ENCODE measurements around the gene SIRPD.
"Not testable (repeated sequence)": the region's sequence is repeated elsewhere in the genome, so short reads cannot be mapped to it uniquely, and the experiment has no call there.

The SIRPD gene

GRCh38 chr20:1526896-1527295 is 30.6 kb downstream of the SIRPD start:
- Mint-ChIP-seq H3K36me3 (ENCODE audit: low read depth) (no peaks in the 10 kb centered on the region), H3K27me3 (ENCODE audit: low read depth) (peaks cover 19% of the 10 kb centered on the region), H3K4me3 (no peak overlapping the region), H3K27ac (no peak overlapping the region), H3K4me1 (ENCODE audit: low read depth) (no peaks in the 10 kb centered on the region), H3K9me3 (no peaks in the 10 kb centered on the region)

GRCh38 chr20:1526310-1526709 is 31.2 kb downstream of the SIRPD start:
- Mint-ChIP-seq H3K4me3 (no peak overlapping the region), H3K36me3 (ENCODE audit: low read depth) (no peaks in the 10 kb centered on the region), H3K27me3 (ENCODE audit: low read depth) (peaks cover 21% of the 10 kb centered on the region), H3K4me1 (ENCODE audit: low read depth) (no peaks in the 10 kb centered on the region), H3K27ac (no peak overlapping the region), H3K9me3 (no peaks in the 10 kb centered on the region)

- Mint-ChIP-seq H3K27ac (no peak overlapping the region), H3K36me3 (ENCODE audit: low read depth) (no peaks in the 10 kb centered on the region), H3K4me3 (no peak overlapping the region), H3K27me3 (ENCODE audit: low read depth) (peaks cover 37% of the 10 kb centered on the region), H3K9me3 (no peaks in the 10 kb centered on the region), H3K4me1 (ENCODE audit: low read depth) (no peaks in the 10 kb centered on the region)
These were observed 33.5 kb downstream of the SIRPD start for GRCh38 chr20:1524004-1524403.

- Mint-ChIP-seq H3K4me3 (no peak overlapping the region), H3K27me3 (ENCODE audit: low read depth) (peaks cover 22% of the 10 kb centered on the region), H3K4me1 (ENCODE audit: low read depth) (no peaks in the 10 kb centered on the region)
These were observed 40.5 kb downstream of the SIRPD start for GRCh38 chr20:1517010-1517409.

GRCh38 chr20:1513801-1514200 is 43.7 kb downstream of the SIRPD start:
- Mint-ChIP-seq H3K9me3 (peaks cover 6% of the 10 kb centered on the region), H3K27ac (no peak overlapping the region), H3K27me3 (ENCODE audit: low read depth) (peaks cover 16% of the 10 kb centered on the region), H3K4me3 (no peak overlapping the region), H3K4me1 (ENCODE audit: low read depth) (no peaks in the 10 kb centered on the region), H3K36me3 (ENCODE audit: low read depth) (no peaks in the 10 kb centered on the region)

More at GRCh38 chr20:1517010-1517409, 40.5 kb downstream of the SIRPD start:
- Mint-ChIP-seq H3K36me3 (ENCODE audit: low read depth) (no peaks in the 10 kb centered on the region), H3K9me3 (peaks cover 6% of the 10 kb centered on the region), H3K27ac (no peak overlapping the region)

GRCh38 chr20:1509237-1509636 is 48.3 kb downstream of the SIRPD start:
- no peaks in the 10 kb centered on the region for H3K4me1 Mint-ChIP-seq (ENCODE audit: low read depth)
- no peak overlapping the region for H3K4me3 Mint-ChIP-seq
- H3K9me3 Mint-ChIP-seq, result peaks cover 6% of the 10 kb centered on the region
- H3K27ac Mint-ChIP-seq, result no peak overlapping the region
- no peaks in the 10 kb centered on the region for H3K36me3 Mint-ChIP-seq (ENCODE audit: low read depth)
- H3K27me3 Mint-ChIP-seq (ENCODE audit: low read depth), result peaks cover 42% of the 10 kb centered on the region

- no peak overlapping the region for H3K27ac Mint-ChIP-seq
- H3K36me3 Mint-ChIP-seq (ENCODE audit: low read depth), result no peaks in the 10 kb centered on the region
- H3K27me3 Mint-ChIP-seq (ENCODE audit: low read depth), result peaks cover 43% of the 10 kb centered on the region
- no peak overlapping the region for H3K4me3 Mint-ChIP-seq
- H3K9me3 Mint-ChIP-seq, result peaks cover 7% of the 10 kb centered on the region
- no peaks in the 10 kb centered on the region for H3K4me1 Mint-ChIP-seq (ENCODE audit: low read depth)
These were observed 48.9 kb downstream of the SIRPD start for GRCh38 chr20:1508574-1508973.

GRCh38 chr20:1507276-1507675 is 50.2 kb downstream of the SIRPD start:
- Mint-ChIP-seq H3K9me3 (peaks cover 6% of the 10 kb centered on the region), H3K4me3 (no peak overlapping the region), H3K36me3 (ENCODE audit: low read depth) (peaks cover 1% of the 10 kb centered on the region), H3K4me1 (ENCODE audit: low read depth) (peaks cover 4% of the 10 kb centered on the region), H3K27me3 (ENCODE audit: low read depth) (peaks cover 53% of the 10 kb centered on the region), H3K27ac (no peak overlapping the region)

GRCh38 chr20:1505871-1506270 is 51.6 kb downstream of the SIRPD start:
- Mint-ChIP-seq H3K4me1 (ENCODE audit: low read depth) (peaks cover 4% of the 10 kb centered on the region), H3K36me3 (ENCODE audit: low read depth) (peaks cover 1% of the 10 kb centered on the region), H3K4me3 (no peak overlapping the region), H3K27ac (no peak overlapping the region), H3K27me3 (ENCODE audit: low read depth) (peaks cover 41% of the 10 kb centered on the region), H3K9me3 (peaks cover 6% of the 10 kb centered on the region)

- H3K27me3 Mint-ChIP-seq (ENCODE audit: low read depth), result peaks cover 44% of the 10 kb centered on the region
- no peak overlapping the region for H3K27ac Mint-ChIP-seq
These were observed 52.1 kb downstream of the SIRPD start for GRCh38 chr20:1505361-1505760.

GRCh38 chr20:1503564-1504227 is 53.8 kb downstream of the SIRPD start:
- H3K27ac Mint-ChIP-seq, result no peak overlapping the region
- H3K36me3 Mint-ChIP-seq (ENCODE audit: low read depth), result peaks cover 1% of the 10 kb centered on the region
- no peak overlapping the region for H3K4me3 Mint-ChIP-seq
- H3K4me1 Mint-ChIP-seq (ENCODE audit: low read depth), result peaks cover 4% of the 10 kb centered on the region
- peaks cover 60% of the 10 kb centered on the region for H3K27me3 Mint-ChIP-seq (ENCODE audit: low read depth)
- H3K9me3 Mint-ChIP-seq, result peaks cover 6% of the 10 kb centered on the region

More at GRCh38 chr20:1505361-1505760, 52.1 kb downstream of the SIRPD start:
- Mint-ChIP-seq H3K4me3 (no peak overlapping the region), H3K36me3 (ENCODE audit: low read depth) (peaks cover 1% of the 10 kb centered on the region), H3K4me1 (ENCODE audit: low read depth) (peaks cover 4% of the 10 kb centered on the region), H3K9me3 (peaks cover 6% of the 10 kb centered on the region)

- no peak overlapping the region for H3K27ac Mint-ChIP-seq
- H3K36me3 Mint-ChIP-seq (ENCODE audit: low read depth), result peaks cover 1% of the 10 kb centered on the region
- peaks cover 6% of the 10 kb centered on the region for H3K9me3 Mint-ChIP-seq
- H3K4me1 Mint-ChIP-seq (ENCODE audit: low read depth), result peaks cover 4% of the 10 kb centered on the region
- no peak overlapping the region for H3K4me3 Mint-ChIP-seq
- peaks cover 74% of the 10 kb centered on the region for H3K27me3 Mint-ChIP-seq (ENCODE audit: low read depth)
These were observed 57.0 kb downstream of the SIRPD start for GRCh38 chr20:1500496-1500895.

GRCh38 chr20:1499528-1500420 is 57.7 kb downstream of the SIRPD start:
- H3K4me3 Mint-ChIP-seq, result no peak overlapping the region
- H3K9me3 Mint-ChIP-seq, result peaks cover 6% of the 10 kb centered on the region
- peaks cover 75% of the 10 kb centered on the region for H3K27me3 Mint-ChIP-seq (ENCODE audit: low read depth)
- H3K36me3 Mint-ChIP-seq (ENCODE audit: low read depth), result peaks cover 1% of the 10 kb centered on the region
- H3K27ac Mint-ChIP-seq, result no peak overlapping the region
- H3K4me1 Mint-ChIP-seq (ENCODE audit: low read depth), result peaks cover 4% of the 10 kb centered on the region

- not testable (repeated sequence) for H3K9me3 Mint-ChIP-seq; H3K4me1 Mint-ChIP-seq (ENCODE audit: low read depth); H3K27ac Mint-ChIP-seq; H3K36me3 Mint-ChIP-seq (ENCODE audit: low read depth); H3K4me3 Mint-ChIP-seq
- peaks cover 72% of the 10 kb centered on the region for H3K27me3 Mint-ChIP-seq (ENCODE audit: low read depth)
These were observed 60.1 kb downstream of the SIRPD start for GRCh38 chr20:1497371-1497770.

- Mint-ChIP-seq H3K9me3 (peaks cover 3% of the 10 kb centered on the region), H3K36me3 (ENCODE audit: low read depth) (no peaks in the 10 kb centered on the region), H3K4me3 (no peak overlapping the region), H3K4me1 (ENCODE audit: low read depth) (peaks cover 3% of the 10 kb centered on the region), H3K27me3 (ENCODE audit: low read depth) (peaks cover 69% of the 10 kb centered on the region), H3K27ac (no peak overlapping the region)
These were observed 60.6 kb downstream of the SIRPD start for GRCh38 chr20:1496930-1497329.

Data from T-helper 1 cell treated with Interleukin-12 subunit alpha and Interleukin-12 subunit beta and Interleukin-4 antibody, amounts not matched to agents 30 μg/mL and 1 μg/mL, for 36 hours (primary cell).